Activated CD8-positive, alpha-beta memory T cell treated with anti-CD3 and anti-CD28 coated beads, Interleukin-2, amount 50 U/mL, for 24 hours (primary cell): Measurements from ENCODE around the gene TRIM25.

Experiments
- DNase-seq: peaks from one replicate; pipeline ENCODE4 v3.0.0-alpha.2; 2020; ENCODE audit errors: extremely low read depth

The TRIM25 gene

DNA sequence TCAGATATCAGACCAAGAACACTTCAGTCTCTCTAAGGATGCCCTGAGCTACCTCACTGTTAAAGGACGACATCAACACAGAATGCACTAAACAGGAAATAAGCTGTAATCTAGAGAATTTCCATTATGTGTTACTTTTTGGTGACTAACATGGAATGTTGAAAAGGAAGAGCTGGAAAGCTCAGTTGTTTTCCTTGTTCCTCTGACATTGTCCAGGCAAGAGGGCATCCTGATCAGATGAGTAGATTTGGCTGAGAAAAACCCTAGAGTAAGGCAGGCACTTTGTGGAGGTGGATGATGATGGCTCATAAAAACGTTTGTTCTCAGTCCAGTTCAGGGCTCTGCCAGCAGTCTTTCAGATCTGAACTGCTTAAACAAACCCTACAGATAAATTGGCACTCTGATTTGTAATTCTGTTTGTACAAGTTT lies 45.9 kb downstream of the TRIM25 start:
- DNase-seq, result no peak

DNA sequence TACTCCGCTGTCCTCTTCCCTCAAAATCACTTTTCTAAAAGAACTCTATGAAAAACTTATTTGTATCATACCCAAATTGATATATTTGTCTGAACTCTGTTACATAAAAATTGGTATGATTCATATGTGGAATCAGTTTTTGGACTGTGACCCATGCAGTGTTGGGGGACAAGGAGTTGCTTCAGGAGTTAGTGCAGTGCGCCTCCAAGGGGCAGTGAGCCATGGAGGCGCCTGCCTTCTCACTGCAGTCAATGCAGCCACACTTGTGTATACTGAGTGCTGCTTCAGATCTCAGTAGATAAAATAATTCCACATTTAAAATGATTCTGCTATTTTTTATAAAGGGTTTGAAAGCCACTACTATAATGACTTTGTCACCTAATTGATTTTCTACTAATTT lies 47.4 kb downstream of the TRIM25 start:
- no peak for DNase-seq

DNA sequence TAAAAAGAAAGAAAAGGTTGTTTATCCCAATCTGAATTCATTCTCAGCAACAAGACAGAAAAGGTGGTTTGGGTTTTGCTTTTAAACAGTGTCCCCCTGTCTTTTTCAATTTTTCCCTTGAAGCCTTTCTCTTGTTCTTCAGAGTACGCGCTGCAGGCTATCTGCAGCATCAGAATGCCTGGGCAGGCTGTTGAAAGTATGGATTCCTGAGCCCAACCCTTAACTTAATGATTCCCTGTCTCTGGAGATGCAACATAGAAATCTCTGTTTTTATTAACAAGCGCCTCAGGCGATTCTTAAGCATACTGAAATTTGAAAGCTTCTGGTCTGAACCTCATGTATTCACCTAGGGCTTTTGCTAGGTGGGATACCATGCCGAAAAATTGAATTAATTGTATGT lies 47.8 kb downstream of the TRIM25 start:
- no peak for DNase-seq

- DNase-seq, result no peak
Measured at GRCh38 chr17:56863974-56864373, 49.9 kb downstream of the TRIM25 start.

DNA sequence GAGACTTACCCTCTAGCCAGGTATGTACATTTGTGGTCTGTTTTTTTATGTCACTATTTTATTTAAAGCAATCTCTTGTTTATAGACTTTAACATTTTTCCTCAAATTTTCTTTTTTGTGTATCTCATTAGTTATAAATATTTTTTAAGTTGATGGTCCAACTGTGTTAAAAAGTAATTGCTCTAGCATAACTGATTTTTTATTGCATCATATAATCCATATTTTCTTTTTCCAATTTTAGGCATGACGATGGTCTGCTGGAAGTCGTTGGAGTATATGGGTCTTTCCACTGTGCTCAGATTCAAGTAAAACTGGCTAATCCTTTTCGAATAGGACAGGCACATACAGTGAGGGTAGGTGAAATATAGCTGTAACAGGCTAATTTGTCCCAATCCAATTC lies 52.0 kb downstream of the TRIM25 start:
- DNase-seq, result no peak

GRCh38 chr17:56851008-56851407 lies 62.8 kb downstream of the TRIM25 start:
- no peak for DNase-seq

- DNase-seq, result no peak
Measured at GRCh38 chr17:56850591-56850990, 63.3 kb downstream of the TRIM25 start.

DNA sequence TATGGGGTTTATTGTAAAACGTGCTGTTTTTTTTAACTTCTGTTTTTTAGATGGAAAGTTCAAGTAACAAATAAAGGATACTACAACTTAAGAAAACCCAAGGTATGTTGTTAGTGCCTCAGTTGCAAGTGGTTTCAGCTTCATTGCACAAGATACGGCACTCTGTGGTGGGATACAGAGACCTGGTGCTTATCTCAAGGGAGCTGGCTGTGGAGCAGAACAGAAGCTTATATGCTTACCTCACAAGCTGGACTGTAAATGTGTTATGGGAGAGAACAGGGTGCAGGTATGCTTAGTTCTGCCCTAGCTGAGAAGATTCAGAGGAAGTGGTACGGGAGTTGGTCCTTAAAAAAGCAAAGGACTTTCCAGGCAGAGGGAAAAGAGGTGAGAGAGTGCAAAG lies 64.7 kb downstream of the TRIM25 start:
- no peak for DNase-seq

DNA sequence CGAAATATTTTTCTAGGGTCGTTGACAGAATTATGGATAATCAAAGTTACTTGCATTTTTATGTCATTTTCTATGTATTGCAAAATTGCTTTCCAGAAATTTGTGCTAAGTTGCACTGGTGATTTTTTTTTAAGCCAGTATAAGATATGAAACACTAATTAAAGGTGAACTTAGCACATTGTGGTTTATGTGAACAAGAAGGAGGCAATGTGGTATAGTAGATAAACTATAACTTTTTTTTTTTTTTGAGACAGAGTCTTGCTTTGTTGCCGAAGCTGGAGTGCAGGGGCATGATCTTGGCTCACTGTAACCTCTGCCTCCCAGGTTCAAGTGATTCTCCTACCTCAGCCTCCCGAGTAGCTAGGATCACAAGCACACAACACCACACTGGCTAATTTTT lies 66.7 kb downstream of the TRIM25 start:
- no peak for DNase-seq

DNA sequence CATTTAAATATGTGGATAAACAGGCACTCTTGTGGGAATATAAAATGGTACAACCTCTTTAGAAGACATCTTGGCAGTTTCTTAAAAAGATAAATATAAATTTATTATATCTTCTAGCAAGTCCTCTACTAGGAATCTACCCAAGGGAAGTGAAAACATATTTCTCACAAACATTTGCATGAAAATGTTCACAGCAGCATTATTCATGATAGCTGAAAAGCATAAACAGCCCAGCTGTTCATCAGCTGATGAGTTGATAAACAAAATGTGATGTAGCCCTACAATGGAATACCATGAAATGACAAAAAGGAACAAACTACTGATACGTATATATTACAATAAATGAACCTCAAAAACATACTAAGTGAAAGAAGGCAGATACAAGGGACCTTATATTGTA lies 67.9 kb downstream of the TRIM25 start:
- DNase-seq, result no peak

DNA sequence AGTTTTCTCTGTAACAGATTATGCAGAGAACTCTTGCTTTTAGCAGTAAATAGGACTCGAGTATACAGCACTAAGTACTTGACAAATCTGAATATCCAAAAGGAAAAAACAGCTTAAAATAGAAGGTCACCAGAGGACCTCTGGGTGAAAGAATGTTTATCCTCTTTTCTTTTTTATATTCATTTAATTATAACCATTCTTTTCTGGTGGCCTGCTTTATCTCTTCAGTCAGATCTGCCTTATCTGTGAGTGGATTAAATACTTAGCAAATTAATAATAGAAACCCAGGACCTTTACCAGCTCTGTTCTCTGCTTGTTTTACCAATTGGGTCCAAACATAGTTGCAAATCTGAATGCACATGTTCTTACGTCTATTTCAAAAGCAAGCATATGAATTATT lies 71.3 kb downstream of the TRIM25 start:
- DNase-seq, result no peak

DNA sequence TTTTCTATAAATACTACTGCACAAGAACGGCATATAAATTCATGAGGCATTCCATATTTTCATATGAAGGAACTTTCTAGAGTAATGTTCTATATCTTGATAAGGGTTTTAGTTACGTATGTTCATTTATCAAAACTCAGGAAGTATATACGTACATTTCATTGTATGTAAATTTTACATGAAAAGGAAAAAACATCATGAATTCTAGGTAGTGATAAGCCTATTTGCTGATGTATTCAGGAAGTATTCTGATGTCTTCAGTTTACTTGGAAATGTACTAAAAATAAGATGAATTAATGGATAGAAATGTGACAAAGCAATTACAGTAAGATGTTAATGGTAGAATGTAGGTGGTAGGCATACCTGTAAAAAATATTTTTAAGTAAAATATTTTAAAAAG lies 75.2 kb downstream of the TRIM25 start:
- no peak for DNase-seq
